Kidney glomerular epithelial cell (primary cell): ENCODE results near the gene CYTH2.

ENCODE experiments used
- DNase-seq: peaks from one replicate; lab custom pipeline; 2025; lab: John Stamatoyannopoulos, UW

CYTH2 gene

GRCh38 chr19:48454150-48454730, 14.9 kb upstream of the CYTH2 start:
- DNase-seq: no peak

- DNase-seq: no peak
Measured at GRCh38 chr19:48455171-48455907, 13.8 kb upstream of the CYTH2 start, which contains the start of gene KCNJ14. TSS of gene KCNJ14 (plus strand) at chr19:48455574. CDS start at chr19:48461725, 6,151 bp downstream.

GRCh38 chr19:48455908-48456562, 13.1 kb upstream of the CYTH2 start:
- DNase-seq: no peak

DNA sequence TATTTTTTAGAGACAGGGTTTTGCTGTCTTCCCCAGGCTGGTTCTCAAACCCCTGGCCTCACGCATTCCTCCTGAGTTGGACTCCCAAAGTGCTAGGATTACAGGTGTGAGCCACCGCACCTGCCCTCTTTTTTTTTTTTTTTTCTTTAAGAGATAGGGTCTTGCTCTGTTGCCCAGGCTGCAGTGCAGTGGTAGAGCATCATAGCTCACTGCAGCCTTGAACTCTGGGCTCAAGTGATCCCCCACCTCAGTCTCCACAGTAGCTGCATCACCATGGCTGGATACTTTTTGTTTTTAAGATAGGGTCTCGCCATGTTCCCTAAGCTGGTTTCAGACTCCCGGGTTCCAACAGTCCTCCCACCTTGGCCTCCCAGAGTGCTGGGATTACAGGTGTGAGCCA, 12.3 kb upstream of the CYTH2 start:
- DNase-seq: no peak

- no peak for DNase-seq
Measured at GRCh38 chr19:48458016-48458415, 11.2 kb upstream of the CYTH2 start.

DNA sequence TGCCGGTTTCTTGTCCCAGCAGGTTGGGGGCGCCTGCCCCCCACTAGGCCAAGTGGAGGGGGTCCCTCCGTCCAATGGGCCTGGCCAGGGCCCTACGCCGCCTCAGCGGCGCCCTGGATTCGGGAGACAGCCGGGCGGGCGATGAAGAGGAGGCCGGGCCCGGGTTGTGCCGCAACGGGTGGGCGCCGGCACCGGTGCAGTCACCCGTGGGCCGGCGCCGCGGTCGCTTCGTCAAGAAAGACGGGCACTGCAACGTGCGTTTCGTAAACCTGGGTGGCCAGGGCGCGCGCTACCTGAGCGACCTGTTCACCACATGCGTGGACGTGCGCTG, 7.6 kb upstream of the CYTH2 start:
- no peak for DNase-seq

DNA sequence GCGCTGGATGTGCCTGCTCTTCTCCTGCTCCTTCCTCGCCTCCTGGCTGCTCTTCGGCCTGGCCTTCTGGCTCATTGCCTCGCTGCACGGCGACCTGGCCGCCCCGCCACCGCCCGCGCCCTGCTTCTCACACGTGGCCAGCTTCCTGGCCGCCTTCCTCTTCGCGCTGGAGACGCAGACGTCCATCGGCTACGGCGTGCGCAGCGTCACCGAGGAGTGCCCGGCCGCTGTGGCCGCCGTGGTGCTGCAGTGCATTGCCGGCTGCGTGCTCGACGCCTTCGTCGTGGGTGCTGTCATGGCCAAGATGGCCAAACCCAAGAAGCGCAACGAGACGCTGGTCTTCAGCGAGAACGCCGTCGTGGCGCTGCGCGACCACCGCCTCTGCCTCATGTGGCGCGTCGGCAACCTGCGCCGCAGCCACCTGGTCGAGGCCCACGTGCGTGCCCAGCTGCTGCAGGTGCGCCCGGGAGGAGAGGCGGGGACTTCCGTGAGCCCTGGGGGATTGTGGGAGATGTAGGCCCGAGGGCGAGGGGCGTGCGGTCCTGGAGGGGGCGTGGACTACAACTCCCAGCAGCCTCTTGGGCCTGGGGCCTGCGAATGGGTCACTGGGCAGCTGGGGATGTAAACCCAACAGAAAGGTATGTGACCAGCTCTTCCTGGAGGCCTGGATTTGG, 7.0 kb upstream of the CYTH2 start:
- DNase-seq: no peak

GRCh38 chr19:48465215-48465614, 4.0 kb upstream of the CYTH2 start:
- no peak for DNase-seq

DNA sequence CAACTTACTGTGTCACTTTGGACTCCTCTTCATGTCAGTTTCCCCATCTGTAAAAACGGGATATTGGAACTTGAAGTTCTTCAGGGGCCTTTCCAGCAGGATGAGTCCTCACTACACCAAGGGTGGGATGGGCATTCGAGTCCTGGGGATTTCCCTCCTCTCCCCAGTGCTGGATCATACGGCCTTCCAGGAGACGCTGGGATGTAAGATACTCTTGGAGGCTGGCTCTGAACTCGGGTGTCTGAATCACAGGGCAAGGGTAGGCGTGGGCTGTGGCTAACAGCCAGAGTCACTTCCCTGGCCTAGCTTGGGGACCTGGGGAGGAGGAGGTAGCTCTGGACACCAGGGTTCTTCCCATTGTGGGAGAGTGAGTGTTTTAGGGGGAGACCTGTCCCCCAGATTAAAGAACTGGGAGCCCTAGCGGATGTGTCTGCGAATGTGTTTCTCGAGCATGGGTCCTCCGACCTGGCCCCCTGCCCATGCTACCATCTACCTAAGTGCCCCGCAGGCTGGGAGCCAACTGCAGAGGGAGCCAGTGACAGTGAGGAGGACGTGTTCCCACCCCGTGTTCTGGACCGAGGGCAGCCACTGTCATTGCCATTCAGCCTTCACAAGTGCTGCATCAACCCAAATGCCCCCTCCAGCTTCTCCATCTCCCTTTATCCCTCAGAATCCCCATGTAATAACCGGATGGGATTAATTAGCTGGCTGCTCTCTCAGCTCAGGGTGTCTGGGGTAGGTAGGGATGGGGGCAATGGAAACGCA, 2.4 kb upstream of the CYTH2 start:
- peak; percentile 10 for DNase-seq

GRCh38 chr19:48468772-48469288, 339 bp upstream of the CYTH2 start:
- peak; percentile 99 for DNase-seq

DNA sequence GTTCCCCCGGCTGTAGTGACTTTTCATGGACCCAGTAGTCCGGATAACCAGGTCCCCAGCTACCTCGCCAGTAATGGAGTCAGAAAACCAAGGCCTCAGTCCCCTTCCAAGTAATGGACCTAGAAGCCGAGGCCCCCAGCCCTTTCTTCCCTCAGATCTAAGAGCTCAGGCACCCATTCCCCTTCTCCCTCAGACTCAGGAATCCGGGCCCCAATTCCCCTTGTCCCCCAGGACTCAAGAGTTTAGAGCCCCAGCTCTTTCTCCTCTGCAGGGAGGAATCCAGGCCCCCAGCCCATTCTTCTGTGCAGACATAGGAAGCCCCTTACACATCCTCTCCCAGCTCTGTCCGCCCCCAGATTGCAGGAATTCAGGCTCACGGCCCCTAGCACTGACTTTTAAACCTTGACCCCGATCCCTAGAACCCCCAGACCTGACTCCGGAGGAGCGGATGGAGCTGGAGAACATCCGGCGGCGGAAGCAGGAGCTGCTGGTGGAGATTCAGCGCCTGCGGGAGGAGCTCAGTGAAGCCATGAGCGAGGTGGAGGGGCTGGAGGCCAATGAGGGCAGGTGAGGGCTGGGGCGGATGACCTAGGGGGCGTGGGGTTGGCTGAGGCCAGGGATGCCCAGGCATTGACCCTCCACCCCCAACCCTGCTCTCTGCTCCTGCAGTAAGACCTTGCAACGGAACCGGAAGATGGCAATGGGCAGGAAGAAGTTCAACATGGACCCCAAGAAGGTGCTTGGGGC, 938 bp downstream of the CYTH2 start:
- no peak for DNase-seq

DNA sequence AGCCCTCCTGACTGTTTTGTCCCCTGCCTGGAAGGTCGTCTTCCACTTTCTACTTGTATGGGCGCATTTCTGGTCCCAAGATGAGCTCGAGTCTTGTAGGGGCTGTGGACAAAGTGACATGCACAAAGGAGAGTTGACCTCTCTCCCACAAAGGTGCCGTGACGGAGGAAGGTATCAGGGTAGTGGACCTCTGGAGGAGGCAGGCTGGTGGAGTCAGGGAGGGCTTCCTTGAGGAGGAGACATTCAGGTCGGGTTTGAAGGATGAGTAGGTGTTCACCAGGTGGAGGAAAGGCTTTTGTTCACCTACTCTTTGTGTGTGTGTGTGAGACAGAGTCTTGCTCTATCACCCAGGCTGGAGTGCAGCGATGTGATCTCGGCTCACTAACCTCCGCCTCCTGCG, 1.7 kb downstream of the CYTH2 start:
- DNase-seq: no peak

GRCh38 chr19:48471836-48472235, 2.7 kb downstream of the CYTH2 start:
- no peak for DNase-seq

DNA sequence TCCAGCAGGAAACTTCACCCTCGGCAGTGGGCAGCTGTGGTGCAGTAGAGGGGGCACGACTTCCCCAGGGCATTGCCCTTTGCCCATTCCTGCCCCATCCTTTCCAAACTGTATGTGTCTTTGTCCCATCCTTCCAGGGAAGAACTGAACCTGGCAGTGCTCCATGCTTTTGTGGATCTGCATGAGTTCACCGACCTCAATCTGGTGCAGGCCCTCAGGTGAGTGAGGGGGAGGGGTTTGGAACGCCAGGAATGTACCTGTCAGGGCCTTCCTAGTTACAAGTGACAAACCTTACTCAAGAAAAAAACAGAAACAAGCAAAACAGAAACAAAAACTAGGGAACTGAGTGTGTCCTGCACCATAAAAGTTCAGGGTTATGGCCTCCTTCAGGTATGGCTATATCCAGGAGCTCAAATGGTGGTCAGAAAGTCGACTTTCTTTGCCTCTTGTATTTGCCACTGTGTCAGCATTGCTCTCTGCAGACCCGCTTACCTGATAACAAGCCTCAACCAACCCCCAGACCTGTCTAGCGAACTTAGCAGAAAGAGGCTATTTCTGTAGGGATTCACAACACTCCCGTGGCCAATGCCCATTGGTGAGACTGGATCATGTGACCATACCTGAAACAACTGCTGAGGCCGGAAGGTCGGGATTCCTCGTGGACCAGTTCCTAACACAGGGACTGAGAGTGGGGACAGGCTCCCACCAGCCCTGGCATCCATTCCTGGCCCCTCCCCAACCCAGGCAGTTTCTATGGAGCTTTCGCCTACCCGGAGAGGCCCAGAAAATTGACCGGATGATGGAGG, 4.2 kb downstream of the CYTH2 start:
- DNase-seq: no peak

- DNase-seq: no peak
Measured at GRCh38 chr19:48474084-48474592, 5.0 kb downstream of the CYTH2 start.

GRCh38 chr19:48475369-48476068, 6.3 kb downstream of the CYTH2 start:
- DNase-seq: no peak

DNA sequence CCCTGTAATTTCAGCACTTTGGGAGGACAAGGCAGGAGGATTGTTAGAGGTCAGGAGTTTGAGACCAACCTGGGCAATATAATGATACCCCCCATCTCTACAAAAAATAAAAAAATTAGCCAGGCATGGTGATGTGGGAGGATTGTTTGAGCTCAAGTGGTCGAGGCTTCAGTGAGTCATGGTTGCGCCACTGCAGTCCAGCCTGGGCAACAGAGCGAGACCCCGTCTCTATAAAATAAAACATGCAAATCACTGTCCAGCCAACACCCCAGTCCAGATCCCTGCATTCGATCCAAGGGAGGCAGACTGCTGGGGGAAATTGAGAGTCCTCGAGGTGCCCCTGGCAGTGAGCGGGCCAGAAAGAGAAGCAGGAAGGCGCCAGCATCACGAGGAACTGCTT, 7.0 kb downstream of the CYTH2 start:
- DNase-seq: no peak

GRCh38 chr19:48477067-48477685, 8.0 kb downstream of the CYTH2 start:
- no peak for DNase-seq
